ENCODE results near the gene SH2B3.

DNA sequence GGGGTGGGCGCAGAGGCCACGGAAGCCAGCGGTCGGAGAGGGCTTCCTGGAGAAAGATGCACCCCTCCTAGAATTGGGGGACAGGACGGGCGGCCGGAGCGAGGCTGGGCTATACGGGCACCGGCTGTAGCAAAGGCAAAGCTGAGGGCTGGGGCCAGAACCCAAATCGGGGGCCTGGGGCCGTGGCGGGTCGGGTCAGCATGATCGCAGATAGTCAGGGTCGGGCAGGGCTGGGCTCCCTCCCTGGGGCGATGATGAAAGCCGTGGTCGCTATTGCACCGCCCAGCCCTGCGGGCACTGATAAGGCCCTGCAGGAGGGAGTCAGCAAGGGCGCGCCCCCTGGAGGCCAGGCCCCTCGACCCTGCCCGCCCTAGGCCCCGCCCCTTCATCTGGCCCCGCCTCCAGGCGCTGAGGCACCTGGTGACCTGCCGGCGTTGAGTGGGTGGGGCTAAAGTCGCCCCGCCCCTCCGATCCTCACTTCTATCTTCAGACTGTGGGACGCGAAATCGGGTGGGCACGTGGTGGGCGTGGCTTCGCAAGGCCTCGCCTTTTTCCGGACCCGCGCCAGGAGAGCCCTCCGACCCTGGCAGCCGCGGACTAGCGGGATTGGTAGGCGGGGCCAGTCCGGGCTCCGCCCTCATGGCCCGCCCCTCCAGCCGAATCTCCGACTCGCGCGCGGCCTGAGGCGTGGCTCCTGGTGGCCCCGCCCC is 419 bp upstream of the SH2B3 start:
- TF ChIP-seq, protein P1, sequence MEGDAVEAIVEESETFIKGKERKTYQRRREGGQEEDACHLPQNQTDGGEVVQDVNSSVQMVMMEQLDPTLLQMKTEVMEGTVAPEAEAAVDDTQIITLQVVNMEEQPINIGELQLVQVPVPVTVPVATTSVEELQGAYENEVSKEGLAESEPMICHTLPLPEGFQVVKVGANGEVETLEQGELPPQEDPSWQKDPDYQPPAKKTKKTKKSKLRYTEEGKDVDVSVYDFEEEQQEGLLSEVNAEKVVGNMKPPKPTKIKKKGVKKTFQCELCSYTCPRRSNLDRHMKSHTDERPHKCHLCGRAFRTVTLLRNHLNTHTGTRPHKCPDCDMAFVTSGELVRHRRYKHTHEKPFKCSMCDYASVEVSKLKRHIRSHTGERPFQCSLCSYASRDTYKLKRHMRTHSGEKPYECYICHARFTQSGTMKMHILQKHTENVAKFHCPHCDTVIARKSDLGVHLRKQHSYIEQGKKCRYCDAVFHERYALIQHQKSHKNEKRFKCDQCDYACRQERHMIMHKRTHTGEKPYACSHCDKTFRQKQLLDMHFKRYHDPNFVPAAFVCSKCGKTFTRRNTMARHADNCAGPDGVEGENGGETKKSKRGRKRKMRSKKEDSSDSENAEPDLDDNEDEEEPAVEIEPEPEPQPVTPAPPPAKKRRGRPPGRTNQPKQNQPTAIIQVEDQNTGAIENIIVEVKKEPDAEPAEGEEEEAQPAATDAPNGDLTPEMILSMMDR (conservative IDR thresholded peaks at IDR 0.05; ENCODE audit: low read depth in 2 of 2): peak; percentile 46 to 72
- no peak for TF ChIP-seq NANOG (IDR thresholded peaks at IDR 0.05; ENCODE audit: borderline replicate concordance)

Data from GM23338 (cell line).